Measurements from ENCODE around the gene GGCX. TPM values are rescaled to one million over a fixed set of nuclear protein-coding genes. Genes with fewer than 3 reads are reported as not detected.
"Not testable (repeated sequence)": the region's sequence is repeated elsewhere in the genome, so short reads cannot be mapped to it uniquely, and the experiment has no call there.

The GGCX gene
- total and polyA plus RNA-seq, 2 donors: 26.4 to 42.3 TPM

DNA sequence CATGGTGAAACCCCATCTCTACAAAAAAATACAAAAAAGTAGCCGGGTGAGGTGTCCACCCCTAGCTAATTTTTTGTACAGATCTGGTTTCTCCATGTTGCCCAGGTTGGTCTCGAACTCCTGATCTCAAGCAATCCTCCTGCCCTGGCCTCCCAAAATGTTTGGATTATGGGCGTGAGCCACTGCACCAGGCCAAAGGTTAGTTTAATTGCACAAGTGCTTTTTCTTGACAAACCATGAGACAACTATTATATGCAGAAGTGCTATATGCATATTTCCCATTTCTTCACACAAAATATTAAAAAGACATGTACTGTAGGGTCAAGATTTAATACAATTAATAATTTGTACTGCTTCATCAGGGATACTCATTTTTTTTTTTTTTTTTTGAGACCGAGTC is 5.0 kb upstream of the GGCX start:
- no peak overlapping the region for H3K27ac ChIP-seq (ENCODE audit: low read depth)
- WGBS: 73% methylated on average over 4 of the region's 4 CpGs
- no peak for DNase-seq (ENCODE audit: extremely low spot score)

DNA sequence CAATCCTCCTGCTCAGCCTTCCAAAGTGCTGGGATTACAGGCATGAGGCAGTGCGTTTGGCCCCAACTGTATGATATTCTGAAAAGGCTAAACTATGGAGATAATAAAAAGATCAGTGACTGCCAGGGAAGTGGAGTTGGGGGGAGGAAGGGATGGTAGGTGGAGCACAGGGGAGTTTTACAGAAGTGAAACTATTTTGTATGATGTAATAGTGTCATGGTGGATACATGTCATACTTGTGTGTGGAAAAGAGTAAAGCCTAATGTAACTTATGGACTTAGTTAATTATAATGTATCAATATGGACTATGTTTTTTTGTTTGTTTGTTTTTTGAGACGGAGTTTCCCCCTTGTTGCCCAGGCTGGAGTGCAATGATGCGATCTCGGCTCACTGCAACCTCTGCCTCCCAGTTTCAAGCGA is 2.9 kb upstream of the GGCX start:
- Histone ChIP-seq H3K36me3 (ENCODE audit: insufficient read depth) (no peaks in the 10 kb centered on the region), H3K27ac (ENCODE audit: low read depth) (no peak overlapping the region), H3K4me1 (ENCODE audit: insufficient read depth) (peaks cover 2% of the 10 kb centered on the region), H3K4me3 (ENCODE audit: low read depth, low read length) (no peak overlapping the region)
- WGBS: 76% methylated on average over 5 of the region's 5 CpGs
- DNase-seq (ENCODE audit: extremely low spot score): no peak

More for the DNA sequence above, 5.0 kb upstream of the GGCX start:
- Histone ChIP-seq H3K36me3 (ENCODE audit: insufficient read depth) (no peaks in the 10 kb centered on the region), H3K4me1 (ENCODE audit: insufficient read depth) (no peaks in the 10 kb centered on the region), H3K4me3 (ENCODE audit: low read depth, low read length) (no peak overlapping the region)

DNA sequence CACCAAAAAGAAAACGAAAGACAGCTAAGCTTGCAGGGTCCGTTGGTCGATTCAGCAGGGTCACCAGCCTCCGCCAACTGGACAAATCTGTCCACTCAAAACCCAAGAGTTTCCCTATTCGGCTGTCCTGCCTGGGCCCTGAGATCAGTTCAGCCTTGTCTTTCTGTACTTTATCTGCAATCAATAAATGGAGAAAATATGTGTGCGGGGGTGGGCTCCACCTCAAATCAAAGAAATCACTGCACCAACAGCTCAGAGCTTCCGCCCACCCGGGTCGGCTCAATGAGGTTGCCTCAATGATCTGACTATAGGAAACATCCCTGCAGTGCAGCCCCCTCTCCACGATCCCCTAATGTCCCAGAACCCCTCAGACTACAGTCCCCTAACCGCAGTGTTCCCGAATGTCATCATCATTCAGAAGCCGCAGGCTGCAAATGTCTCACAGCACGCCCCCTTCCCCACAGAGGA is 447 bp downstream of the GGCX start:
- Histone ChIP-seq H3K27ac (ENCODE audit: low read depth) (peak overlapping the region; percentile 60), H3K36me3 (ENCODE audit: insufficient read depth) (no peaks in the 10 kb centered on the region), H3K4me1 (ENCODE audit: insufficient read depth) (peaks cover 2% of the 10 kb centered on the region), H3K4me3 (ENCODE audit: low read depth, low read length) (peak overlapping the region; percentile 82)
- DNase-seq (ENCODE audit: extremely low spot score): no peak
- 2% methylated on average over 14 of the region's 14 CpGs for WGBS

DNA sequence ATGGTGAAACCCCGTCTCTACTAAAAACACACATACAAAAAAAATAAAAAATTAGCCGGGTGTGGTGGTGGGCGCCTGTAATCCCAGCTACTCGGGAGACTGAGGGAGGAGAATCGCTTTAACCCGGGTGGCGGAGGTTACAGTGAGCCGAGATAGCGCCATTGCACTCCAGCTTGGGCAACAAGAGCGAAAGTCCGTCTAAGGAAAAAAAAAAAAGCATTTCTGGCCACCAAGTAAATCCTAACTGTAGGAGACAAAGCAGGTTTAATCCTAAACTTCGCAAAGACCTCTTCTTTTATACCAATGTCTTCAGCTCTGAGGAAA is 928 bp downstream of the GGCX start:
- H3K4me1 ChIP-seq (ENCODE audit: insufficient read depth); H3K36me3 ChIP-seq (ENCODE audit: insufficient read depth); H3K27ac ChIP-seq (ENCODE audit: low read depth); DNase-seq (ENCODE audit: extremely low spot score): not testable (repeated sequence)
- 83% methylated on average over 12 of the region's 12 CpGs for WGBS
- H3K4me3 ChIP-seq (ENCODE audit: low read depth, low read length): peak overlapping the region; percentile 82

DNA sequence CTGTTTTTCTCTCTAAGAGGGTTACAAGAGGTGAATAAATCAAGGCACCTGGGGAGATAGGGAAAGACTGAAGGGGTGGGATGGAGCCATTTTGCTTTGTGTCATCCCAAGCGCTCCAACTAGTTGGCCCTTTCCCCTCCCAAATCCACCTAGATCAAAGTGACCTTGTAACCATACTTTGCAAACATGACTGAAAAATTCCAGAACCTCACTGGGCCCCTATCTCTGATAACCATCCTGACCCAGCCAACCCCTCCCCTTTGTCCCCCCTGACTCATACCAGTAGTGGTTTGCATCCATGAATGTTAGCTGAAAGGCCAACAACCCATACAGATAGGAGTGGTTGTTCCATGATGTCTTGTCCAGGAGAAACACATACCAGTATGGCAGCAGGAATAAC is 3.1 kb downstream of the GGCX start:
- Histone ChIP-seq H3K4me3 (ENCODE audit: low read depth, low read length) (no peak overlapping the region), H3K4me1 (ENCODE audit: insufficient read depth) (peaks cover 2% of the 10 kb centered on the region), H3K36me3 (ENCODE audit: insufficient read depth) (peaks cover 1% of the 10 kb centered on the region), H3K27ac (ENCODE audit: low read depth) (no peak overlapping the region)
- 91% methylated on average over 1 of the region's 1 CpG for WGBS
- no peak for DNase-seq (ENCODE audit: extremely low spot score)

DNA sequence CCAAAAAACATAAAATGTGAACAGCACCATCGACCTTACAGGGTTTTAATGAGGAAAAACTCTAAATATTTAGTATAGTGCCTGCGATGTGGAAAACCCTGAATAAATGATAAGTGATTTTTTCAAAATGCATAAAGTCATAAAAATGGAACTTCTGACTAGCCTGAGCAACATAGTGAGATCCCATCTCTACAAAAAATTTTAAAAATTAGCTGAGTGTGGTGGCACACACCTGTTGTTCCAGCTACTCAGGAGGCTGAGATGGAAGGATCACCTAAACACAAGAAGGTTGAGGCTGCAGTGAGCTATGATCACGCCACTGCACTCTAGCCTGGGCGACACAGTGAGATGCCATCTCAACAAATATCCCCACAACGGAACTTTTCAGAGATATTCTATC is 4.2 kb downstream of the GGCX start:
- Histone ChIP-seq H3K27ac (ENCODE audit: low read depth) (no peak overlapping the region), H3K4me3 (ENCODE audit: low read depth, low read length) (no peak overlapping the region), H3K4me1 (ENCODE audit: insufficient read depth) (peaks cover 2% of the 10 kb centered on the region), H3K36me3 (ENCODE audit: insufficient read depth) (peaks cover 3% of the 10 kb centered on the region)
- no peak for DNase-seq (ENCODE audit: extremely low spot score)
- WGBS: 92% methylated on average over 5 of the region's 5 CpGs

DNA sequence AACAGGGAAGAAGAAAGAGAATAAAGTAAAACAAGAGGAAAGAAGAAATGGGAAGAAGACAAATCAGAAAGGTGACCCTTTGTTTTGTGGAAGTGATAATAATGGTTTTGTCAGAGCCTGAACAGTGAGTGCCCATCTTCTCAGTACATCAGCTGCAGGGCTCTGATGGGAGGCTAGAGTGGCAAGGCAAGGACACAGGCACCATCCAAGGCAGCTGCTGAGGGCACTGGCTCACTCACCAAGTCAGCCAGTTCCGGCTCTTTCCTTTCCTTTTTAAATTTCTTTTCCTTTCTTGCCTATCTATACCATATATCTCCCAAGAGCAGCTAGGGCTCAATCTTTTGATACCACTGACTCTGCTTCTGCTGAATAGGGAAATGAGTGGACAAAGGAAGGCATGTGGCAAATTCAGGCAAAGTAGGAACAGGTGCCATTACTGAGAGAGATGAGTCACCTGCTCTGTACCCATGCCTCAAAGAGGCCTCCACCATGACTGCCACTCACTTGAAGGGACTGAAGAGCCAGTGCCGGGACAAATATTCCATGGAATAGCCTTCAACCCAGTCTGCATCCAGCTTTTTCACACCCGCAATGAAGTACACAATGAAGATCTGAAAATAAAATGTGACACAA is 6.2 kb downstream of the GGCX start:
- H3K4me3 ChIP-seq (ENCODE audit: low read depth, low read length): no peak overlapping the region
- 92% methylated on average over 3 of the region's 3 CpGs for WGBS
- no peak for DNase-seq (ENCODE audit: extremely low spot score)
- no peak overlapping the region for H3K27ac ChIP-seq (ENCODE audit: low read depth)
- H3K36me3 ChIP-seq (ENCODE audit: insufficient read depth): peaks cover 4% of the 10 kb centered on the region
- peaks cover 2% of the 10 kb centered on the region for H3K4me1 ChIP-seq (ENCODE audit: insufficient read depth)

DNA sequence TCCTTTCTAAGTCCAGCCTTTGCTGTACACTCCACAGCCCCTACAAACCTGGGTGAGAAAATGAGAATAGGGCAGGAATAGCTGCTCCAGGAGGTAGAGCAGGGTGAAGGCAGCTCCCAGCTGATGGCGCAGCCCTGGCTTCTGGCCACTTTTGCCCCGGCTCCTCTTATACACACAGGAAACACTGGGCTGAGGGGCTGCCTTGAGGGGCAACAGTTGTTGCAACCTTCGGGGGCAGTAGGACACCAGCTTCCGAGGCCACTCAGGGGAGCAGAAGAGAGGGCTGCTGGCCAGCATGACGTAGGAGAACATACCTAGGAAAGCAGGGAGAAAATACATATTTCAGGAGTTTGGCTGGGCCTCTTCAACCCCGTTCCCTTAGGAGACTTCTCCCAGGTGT is 8.1 kb downstream of the GGCX start:
- no peaks in the 10 kb centered on the region for H3K4me1 ChIP-seq (ENCODE audit: insufficient read depth)
- no peak overlapping the region for H3K27ac ChIP-seq (ENCODE audit: low read depth)
- WGBS: 77% methylated on average over 6 of the region's 6 CpGs
- no peak overlapping the region for H3K4me3 ChIP-seq (ENCODE audit: low read depth, low read length)
- no peak for DNase-seq (ENCODE audit: extremely low spot score)
- peaks cover 4% of the 10 kb centered on the region for H3K36me3 ChIP-seq (ENCODE audit: insufficient read depth)

DNA sequence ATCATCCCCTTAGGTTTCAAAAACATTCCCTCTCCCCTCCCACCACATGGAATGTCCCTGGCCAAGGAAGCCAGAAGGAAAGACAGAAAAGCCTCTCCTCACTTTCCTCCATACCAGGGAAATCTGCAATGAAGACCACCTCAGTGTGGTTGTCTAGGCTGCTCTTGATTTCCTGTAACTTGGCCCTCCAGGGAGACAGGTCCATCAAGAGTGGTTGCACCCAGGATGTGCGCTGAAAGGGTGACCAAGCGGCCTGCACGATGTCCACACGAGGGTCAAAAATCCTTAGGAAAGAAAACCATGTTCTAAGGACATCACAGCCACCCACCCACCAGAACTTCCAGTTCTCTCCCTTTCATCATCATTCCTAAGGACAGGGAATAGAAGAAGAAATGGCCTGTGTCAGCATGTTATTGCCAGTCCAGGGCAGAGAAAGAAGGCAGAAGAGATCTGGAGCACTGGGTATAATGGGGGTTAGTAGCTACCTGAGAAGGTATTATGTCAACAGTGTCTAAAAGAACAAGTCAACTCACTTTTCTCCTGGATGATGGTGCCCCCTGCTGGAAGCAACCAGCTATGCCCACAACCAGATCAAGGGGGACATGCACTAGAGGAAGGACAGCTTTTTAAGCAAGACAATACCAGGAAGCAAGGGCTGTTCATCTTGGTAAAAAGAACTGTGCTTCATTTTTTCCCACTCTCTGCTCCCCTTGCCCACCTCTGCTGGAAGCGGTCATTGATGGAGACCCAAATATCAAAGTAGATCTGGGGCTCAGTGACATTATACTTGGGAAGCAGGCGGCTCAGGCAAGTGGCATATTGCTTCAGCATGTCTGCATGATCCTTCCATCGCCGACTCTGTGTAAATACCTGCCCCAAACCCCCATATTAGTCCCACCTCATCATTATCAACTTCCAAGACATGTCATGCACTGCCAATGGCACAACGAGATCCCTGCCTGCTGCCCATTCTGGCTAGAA is 9.3 kb downstream of the GGCX start:
- DNase-seq (ENCODE audit: extremely low spot score): peak; percentile 56
- Histone ChIP-seq H3K36me3 (ENCODE audit: insufficient read depth) (peaks cover 4% of the 10 kb centered on the region), H3K4me3 (ENCODE audit: low read depth, low read length) (no peak overlapping the region), H3K4me1 (ENCODE audit: insufficient read depth) (no peaks in the 10 kb centered on the region), H3K27ac (ENCODE audit: low read depth) (no peak overlapping the region)
- 70% methylated on average over 9 of the region's 9 CpGs for WGBS

DNA sequence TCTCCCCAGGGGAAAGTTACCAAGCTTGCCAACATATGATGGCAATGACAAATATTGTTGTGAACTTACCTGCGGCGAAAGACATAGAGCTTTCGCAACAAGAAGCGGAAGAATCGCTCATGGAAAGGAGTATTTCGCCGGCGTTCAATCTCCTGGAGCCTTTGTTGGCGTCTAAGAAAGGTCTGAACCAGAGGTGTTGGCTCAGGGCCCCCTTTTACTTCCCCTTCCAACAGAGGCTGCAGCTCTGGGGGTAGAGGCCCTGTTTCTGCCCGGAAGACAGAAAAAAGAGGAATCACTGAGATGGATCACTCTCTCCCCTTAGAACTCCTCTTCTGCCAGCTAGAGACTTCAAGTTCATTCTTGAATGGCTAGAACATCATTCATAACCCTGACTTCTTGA is 10.8 kb downstream of the GGCX start:
- WGBS: 84% methylated on average over 10 of the region's 10 CpGs

DNA sequence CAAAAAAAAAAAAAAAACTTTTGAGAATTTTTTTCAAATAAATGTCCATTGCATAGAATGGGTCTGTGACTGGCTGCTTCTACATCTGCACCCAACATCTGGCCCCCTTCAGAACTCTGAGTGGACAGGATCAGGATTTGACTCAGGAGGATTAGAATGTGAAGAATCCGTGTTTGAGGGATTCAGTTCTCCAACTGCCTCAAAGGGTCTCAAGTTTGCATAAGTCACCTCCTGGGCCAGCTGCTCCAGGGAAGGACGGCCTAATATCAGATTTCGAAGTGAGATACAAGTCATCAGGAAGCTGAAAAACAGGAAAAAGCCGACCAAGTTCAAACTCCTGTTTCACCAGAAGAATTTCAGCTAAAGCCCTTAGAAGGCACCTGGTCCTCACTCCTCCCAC is 11.5 kb downstream of the GGCX start:
- WGBS: 34% methylated on average over 4 of the region's 4 CpGs
- peaks cover 4% of the 10 kb centered on the region for H3K36me3 ChIP-seq (ENCODE audit: insufficient read depth)
- H3K4me3 ChIP-seq (ENCODE audit: low read depth, low read length): no peak overlapping the region
- DNase-seq (ENCODE audit: extremely low spot score): no peak
- H3K4me1 ChIP-seq (ENCODE audit: insufficient read depth): no peaks in the 10 kb centered on the region
- peak overlapping the region; percentile 53 for H3K27ac ChIP-seq (ENCODE audit: low read depth)

More for the DNA sequence above, 10.8 kb downstream of the GGCX start:
- Histone ChIP-seq H3K27ac (ENCODE audit: low read depth) (peak overlapping the region; percentile 53), H3K4me1 (ENCODE audit: insufficient read depth) (no peaks in the 10 kb centered on the region), H3K36me3 (ENCODE audit: insufficient read depth) (peaks cover 4% of the 10 kb centered on the region), H3K4me3 (ENCODE audit: low read depth, low read length) (no peak overlapping the region)
- no peak for DNase-seq (ENCODE audit: extremely low spot score)

DNA sequence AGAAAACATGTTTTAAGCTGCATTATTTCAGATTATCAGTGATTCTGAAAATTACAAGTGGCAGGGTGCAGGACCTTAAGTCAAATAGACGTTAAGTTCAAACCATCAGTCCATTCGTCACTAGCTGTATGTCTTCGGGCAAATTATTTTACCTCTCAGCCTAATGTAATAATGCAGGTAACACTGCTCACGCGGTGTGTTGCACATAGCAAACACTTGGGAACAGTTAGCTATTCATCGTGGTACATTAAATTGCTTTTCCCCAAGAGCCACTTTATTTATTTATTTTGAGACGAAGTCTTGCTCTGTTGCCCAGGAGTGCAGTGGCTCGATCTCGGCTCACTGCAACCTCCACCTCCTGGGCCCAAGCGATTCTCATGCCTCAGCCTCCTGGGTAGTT is 12.2 kb downstream of the GGCX start:
- Histone ChIP-seq H3K36me3 (ENCODE audit: insufficient read depth) (peaks cover 4% of the 10 kb centered on the region), H3K4me3 (ENCODE audit: low read depth, low read length) (no peak overlapping the region), H3K4me1 (ENCODE audit: insufficient read depth) (no peaks in the 10 kb centered on the region), H3K27ac (ENCODE audit: low read depth) (no peak overlapping the region)
- 89% methylated on average over 10 of the region's 10 CpGs for WGBS
- no peak for DNase-seq (ENCODE audit: extremely low spot score)

DNA sequence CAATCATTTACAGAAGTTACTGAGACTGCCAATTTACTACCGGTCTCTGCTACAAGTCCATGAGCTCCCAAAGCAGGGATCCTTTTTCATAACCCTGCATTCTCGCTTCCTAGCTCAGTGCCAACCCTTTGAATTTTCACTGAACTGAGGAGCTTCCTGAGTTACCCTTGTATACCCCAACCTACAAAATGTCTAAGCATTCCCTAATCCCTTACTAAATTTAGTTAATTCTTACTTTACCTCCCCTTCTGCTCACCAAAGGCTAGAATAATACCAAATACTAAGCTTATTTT is 12.7 kb downstream of the GGCX start:
- WGBS: 48% methylated on average over 2 of the region's 2 CpGs
- Histone ChIP-seq H3K4me3 (ENCODE audit: low read depth, low read length) (no peak overlapping the region), H3K4me1 (ENCODE audit: insufficient read depth) (no peaks in the 10 kb centered on the region), H3K27ac (ENCODE audit: low read depth) (no peak overlapping the region), H3K36me3 (ENCODE audit: insufficient read depth) (peaks cover 4% of the 10 kb centered on the region)
- DNase-seq (ENCODE audit: extremely low spot score): no peak
